ENCODE data around the gene F10. TPM values are rescaled to one million over a fixed set of nuclear protein-coding genes. Genes with fewer than 3 reads are reported as not detected.

Gene F10
- total RNA-seq, 1 experiment from 2014 or later, result 0.18 TPM

GRCh38 chr13:113109151-113110047, 13.2 kb upstream of the F10 start:
- BruUV-seq (replicated peaks), result no TSS peak
- peaks cover 8% of the 10 kb centered on the region for H3K4me1 ChIP-seq (ENCODE audit: control insufficient read depth, insufficient read depth, low read length)
- H3K4me3 ChIP-seq (ENCODE audit: low read depth in 2 of 2, low read length in 2 of 2), result no peak overlapping the region
- ChIA-PET POLR2A (no interaction called here), CTCF (no interaction called here)
- DNase-seq (ENCODE audit: low read depth, low spot score) (no peak), ATAC-seq (no peak)
- TF ChIP-seq REST (IDR thresholded peaks at IDR 0.05; ENCODE audit: insufficient read depth in 1 of 2, low read depth in 2 of 2, low read length in 1 of 2) (no peak), POLR2AphosphoS5 (IDR thresholded peaks at IDR 0.05; ENCODE audit: low read depth, low read length) (no peak), TCF7L2 (IDR thresholded peaks at IDR 0.05; ENCODE audit: low read depth, low read length) (no peak), CTCF (IDR thresholded peaks at IDR 0.05) (no peak), SIN3A (IDR thresholded peaks at IDR 0.05; ENCODE audit: borderline replicate concordance, insufficient read depth, low read depth, low read length) (no peak)
- no peak overlapping the region for H3K27ac ChIP-seq (ENCODE audit: low read length)
- no peaks in the 10 kb centered on the region for H3K9me3 ChIP-seq (ENCODE audit: control insufficient read depth, insufficient read depth, low read depth, low read length)
- intact Hi-C loops (cut with micrococcal nuclease; ENCODE audit: unreplicated experiment) (no loop called here), in situ Hi-C loops (cut with HindIII; ENCODE audit: low pct_unique_long_range_greater_than_20kb, low sequenced_read_pairs) (no loop called here)
- no peaks in the 10 kb centered on the region for H3K27me3 ChIP-seq (ENCODE audit: control insufficient read depth, insufficient read depth, low read length)
- H3K36me3 ChIP-seq (ENCODE audit: control insufficient read depth, insufficient read depth, low read length), result no peaks in the 10 kb centered on the region

- CTCF ChIA-PET, result no interaction called here
- TF ChIP-seq REST (IDR thresholded peaks at IDR 0.05; ENCODE audit: insufficient read depth in 1 of 2, low read depth in 2 of 2, low read length in 1 of 2), result no peak
- TF ChIP-seq SIN3A (IDR thresholded peaks at IDR 0.05; ENCODE audit: borderline replicate concordance, insufficient read depth, low read depth, low read length), result no peak
- no peak for TF ChIP-seq CTCF (IDR thresholded peaks at IDR 0.05)
- TF ChIP-seq TCF7L2 (IDR thresholded peaks at IDR 0.05; ENCODE audit: low read depth, low read length), result no peak
- no peak for TF ChIP-seq POLR2AphosphoS5 (IDR thresholded peaks at IDR 0.05; ENCODE audit: low read depth, low read length)
- ATAC-seq, result no peak
Observed at GRCh38 chr13:113110048-113110851, 12.3 kb upstream of the F10 start.

More at GRCh38 chr13:113110048-113110851, 12.3 kb upstream of the F10 start:
- in situ Hi-C loops (cut with HindIII; ENCODE audit: low pct_unique_long_range_greater_than_20kb, low sequenced_read_pairs), result no loop called here
- no peak for DNase-seq (ENCODE audit: low read depth, low spot score)
- Histone ChIP-seq H3K4me3 (ENCODE audit: low read depth in 2 of 2, low read length in 2 of 2) (no peak overlapping the region), H3K9me3 (ENCODE audit: control insufficient read depth, insufficient read depth, low read depth, low read length) (no peaks in the 10 kb centered on the region), H3K27me3 (ENCODE audit: control insufficient read depth, insufficient read depth, low read length) (no peaks in the 10 kb centered on the region), H3K36me3 (ENCODE audit: control insufficient read depth, insufficient read depth, low read length) (no peaks in the 10 kb centered on the region), H3K4me1 (ENCODE audit: control insufficient read depth, insufficient read depth, low read length) (peaks cover 4% of the 10 kb centered on the region), H3K27ac (ENCODE audit: low read length) (no peak overlapping the region)
- intact Hi-C loops (cut with micrococcal nuclease; ENCODE audit: unreplicated experiment), result no loop called here
- POLR2A ChIA-PET, result no interaction called here
- no TSS peak for BruUV-seq (replicated peaks)

All from Panc1 (cell line).